Esophagus muscularis mucosa (tissue), 4 donors: ENCODE data around the gene CD40.

Source experiments
- CTCF ChIP-seq, 3 experiments: fragments of 200-600 bp in 2 of 3; fragments of 450-650 bp in 1 of 3; sonication (generic) in 2 of 3; IDR thresholded peaks; one replicate each; pipeline ENCODE4 v1.5.1; 2017 to 2019; ENCODE audit warnings: antibody characterized with exemption in 3 of 3, mild to moderate bottlenecking in 2 of 3, moderate library complexity in 1 of 3
- EP300 ChIP-seq: sonication (generic); formaldehyde crosslinking; IDR thresholded peaks from one replicate; pipeline ENCODE4 v1.6.1; 2017; ENCODE audit warnings: antibody characterized with exemption
- POLR2A ChIP-seq: fragments of 450-650 bp; IDR thresholded peaks from one replicate; pipeline ENCODE4 v1.6.1; 2017; ENCODE audit warnings: antibody characterized with exemption, moderate library complexity, mild to moderate bottlenecking, low read depth
- POLR2AphosphoS5 ChIP-seq, 2 donors: sonication (generic); formaldehyde crosslinking; IDR thresholded peaks; one replicate each; pipeline ENCODE4 v1.6.1; 2017; ENCODE audit warnings: antibody characterized with exemption in 2 of 2

- no peak for TF ChIP-seq POLR2A
- no peak for TF ChIP-seq CTCF (IDR thresholded peaks at IDR 0.05)
- TF ChIP-seq EP300, result no peak
- no peak for TF ChIP-seq POLR2AphosphoS5 (IDR thresholded peaks at IDR 0.05)
Measured at GRCh38 chr20:46071573-46071972, 46.5 kb upstream of the CD40 start.
